HFFc6 (cell line): Measurements from ENCODE around the gene TAAR5. TPM values are rescaled to one million over a fixed set of nuclear protein-coding genes. Genes with fewer than 3 reads are reported as not detected.
"Not testable (repeated sequence)": the region's sequence is repeated elsewhere in the genome, so short reads cannot be mapped to it uniquely, and the experiment has no call there.

ENCODE experiments used
- DNase-seq: peaks from one replicate; pipeline ENCODE4 v3.0.0-alpha.2; 2018
- H3K27ac Mint-ChIP-seq: 2 replicates; pipeline ENCODE4 v1.8.0; 2020; ENCODE audit warnings: mild to moderate bottlenecking, mixed read lengths
- H3K27me3 Mint-ChIP-seq: 2 replicates; pipeline ENCODE4 v1.8.0; 2021; ENCODE audit warnings: mild to moderate bottlenecking, moderate library complexity, mixed read lengths; ENCODE audit not compliant: insufficient read depth
- H3K36me3 Mint-ChIP-seq: 2 replicates; pipeline ENCODE4 v1.8.0; 2021; ENCODE audit warnings: low read depth, mixed read lengths
- H3K4me1 Mint-ChIP-seq: 2 replicates; pipeline ENCODE4 v1.8.0; 2020; ENCODE audit warnings: low read depth, mixed read lengths
- H3K4me3 Mint-ChIP-seq: 2 replicates; pipeline ENCODE4 v1.8.0; 2020; ENCODE audit warnings: mild to moderate bottlenecking, moderate library complexity, mixed read lengths
- H3K9me3 Mint-ChIP-seq: 2 replicates; pipeline ENCODE4 v1.8.0; 2020; ENCODE audit warnings: mild to moderate bottlenecking, mixed read lengths
- CTCF ChIP-seq: fragments of 200-600 bp; sonication (generic); IDR thresholded peaks from 2 replicates; pipeline ENCODE4 v1.5.0; 2021; ENCODE audit warnings: antibody characterized with exemption, mild to moderate bottlenecking
- long read RNA-seq: library from polyadenylated mRNA; unstranded; transcript quantifications from one replicate; pipeline ENCODE4 v2.0.0, GENCODE V29; 2019
- total RNA-seq, 6 experiments: library from RNA; stranded (reverse); fragmentation: NEBNext Ultra II Directional; extraction: Animal tissue kit (Norgen Biotek cat#: 25700); gene quantifications; 2 replicates in 1 of 6; 3 replicates in 5 of 6; pipeline ENCODE4 v1.2.3, GENCODE V29; 2021

The TAAR5 gene
- total RNA-seq, result not detected
- long read RNA-seq, result 0 reads

GRCh38 chr6:132589454-132589853 is at the start of gene TAAR5:
TAAR5 (minus strand) TSS chr6:132589741; CDS start chr6:132589686, 55 bp downstream.
- no peak for DNase-seq
- TF ChIP-seq CTCF, result no peak
- Mint-ChIP-seq H3K27ac (no peak within 1 kb of the TSS), H3K4me3 (no peak within 1 kb of the TSS), H3K4me1 (no peaks in the 10 kb centered on the region), H3K27me3 (no peaks in the 10 kb centered on the region; the same call in 1 of the 2 replicates), H3K9me3 (no peaks in the 10 kb centered on the region), H3K36me3 (no peaks in the 10 kb centered on the region)

- peaks cover 18% of the 10 kb centered on the region for H3K27me3 Mint-ChIP-seq
- DNase-seq, H3K4me1 Mint-ChIP-seq, H3K9me3 Mint-ChIP-seq, H3K27ac Mint-ChIP-seq, H3K4me3 Mint-ChIP-seq, H3K36me3 Mint-ChIP-seq: not testable (repeated sequence)
These were observed 47.6 kb upstream of the TAAR5 start for GRCh38 chr6:132637135-132637534.

GRCh38 chr6:132635906-132636305 is 46.4 kb upstream of the TAAR5 start:
- DNase-seq, H3K4me1 Mint-ChIP-seq, H3K36me3 Mint-ChIP-seq, H3K27ac Mint-ChIP-seq, H3K4me3 Mint-ChIP-seq, H3K9me3 Mint-ChIP-seq: not testable (repeated sequence)
- peaks cover 14% of the 10 kb centered on the region for H3K27me3 Mint-ChIP-seq

- H3K27me3 Mint-ChIP-seq, result peaks cover 18% of the 10 kb centered on the region
- not testable (repeated sequence) for H3K4me3 Mint-ChIP-seq, H3K9me3 Mint-ChIP-seq, H3K4me1 Mint-ChIP-seq, H3K27ac Mint-ChIP-seq, DNase-seq, H3K36me3 Mint-ChIP-seq
These were observed 45.7 kb upstream of the TAAR5 start for GRCh38 chr6:132635288-132635687.

GRCh38 chr6:132634796-132635195 is 45.3 kb upstream of the TAAR5 start:
- TF ChIP-seq CTCF, result no peak
- Mint-ChIP-seq H3K4me1 (no peaks in the 10 kb centered on the region), H3K4me3 (no peak overlapping the region), H3K36me3 (no peaks in the 10 kb centered on the region), H3K27ac (no peak overlapping the region), H3K27me3 (peaks cover 18% of the 10 kb centered on the region), H3K9me3 (no peaks in the 10 kb centered on the region)
- no peak for DNase-seq

GRCh38 chr6:132633362-132633761 is 43.8 kb upstream of the TAAR5 start:
- no peak for DNase-seq
- Mint-ChIP-seq H3K4me3 (no peak overlapping the region), H3K27me3 (peaks cover 15% of the 10 kb centered on the region), H3K9me3 (no peaks in the 10 kb centered on the region; the same call in 1 of the 2 replicates), H3K27ac (no peak overlapping the region), H3K4me1 (no peaks in the 10 kb centered on the region), H3K36me3 (no peaks in the 10 kb centered on the region)
- no peak for TF ChIP-seq CTCF

GRCh38 chr6:132624175-132624574 is 34.6 kb upstream of the TAAR5 start, which contains the start of gene TAAR2:
TAAR2 (minus strand) TSS chr6:132624275; CDS start chr6:132624275, 0 bp downstream.
- no peaks in the 10 kb centered on the region for H3K36me3 Mint-ChIP-seq
- no peak within 1 kb of the TSS for H3K27ac Mint-ChIP-seq
- H3K9me3 Mint-ChIP-seq, result no peaks in the 10 kb centered on the region; the same call in 1 of the 2 replicates
- no peak for DNase-seq
- no peak within 1 kb of the TSS for H3K4me3 Mint-ChIP-seq
- peaks cover 6% of the 10 kb centered on the region for H3K27me3 Mint-ChIP-seq
- no peaks in the 10 kb centered on the region for H3K4me1 Mint-ChIP-seq
- TF ChIP-seq CTCF, result no peak
